IMR-90 (cell line): ENCODE measurements around the gene RINT1.

Experiments
- CTCF ChIP-seq: conservative IDR thresholded peaks from 2 replicates; pipeline ENCODE4 v1.5.1; 2012; ENCODE audit warnings: mild to moderate bottlenecking, low read depth, low read length, improper control_type of control experiment
- ELK1 ChIP-seq: fragments of 150-350 bp; IDR thresholded peaks from 2 replicates; pipeline ENCODE4 v1.6.1; 2016; ENCODE audit warnings: low read depth, mild to moderate bottlenecking, low read length, moderate library complexity, borderline replicate concordance
- POLR2A ChIP-seq: IDR thresholded peaks from 2 replicates; pipeline ENCODE4 v1.6.1; 2012; ENCODE audit warnings: mild to moderate bottlenecking, low read depth, low read length
- SMC3 ChIP-seq: fragments of 150-350 bp; IDR thresholded peaks from 2 replicates; pipeline ENCODE4 v1.6.1; 2016; ENCODE audit warnings: low read depth, mild to moderate bottlenecking, antibody characterized with exemption, low read length, moderate library complexity

GRCh38 chr7:105612806-105613205 is 80.8 kb downstream of the RINT1 start:
- no peak for TF ChIP-seq CTCF
- no peak for TF ChIP-seq SMC3
- TF ChIP-seq ELK1 = no peak
- TF ChIP-seq POLR2A = no peak
